Measurements from ENCODE around the gene SLC4A9.

SLC4A9 gene

DNA sequence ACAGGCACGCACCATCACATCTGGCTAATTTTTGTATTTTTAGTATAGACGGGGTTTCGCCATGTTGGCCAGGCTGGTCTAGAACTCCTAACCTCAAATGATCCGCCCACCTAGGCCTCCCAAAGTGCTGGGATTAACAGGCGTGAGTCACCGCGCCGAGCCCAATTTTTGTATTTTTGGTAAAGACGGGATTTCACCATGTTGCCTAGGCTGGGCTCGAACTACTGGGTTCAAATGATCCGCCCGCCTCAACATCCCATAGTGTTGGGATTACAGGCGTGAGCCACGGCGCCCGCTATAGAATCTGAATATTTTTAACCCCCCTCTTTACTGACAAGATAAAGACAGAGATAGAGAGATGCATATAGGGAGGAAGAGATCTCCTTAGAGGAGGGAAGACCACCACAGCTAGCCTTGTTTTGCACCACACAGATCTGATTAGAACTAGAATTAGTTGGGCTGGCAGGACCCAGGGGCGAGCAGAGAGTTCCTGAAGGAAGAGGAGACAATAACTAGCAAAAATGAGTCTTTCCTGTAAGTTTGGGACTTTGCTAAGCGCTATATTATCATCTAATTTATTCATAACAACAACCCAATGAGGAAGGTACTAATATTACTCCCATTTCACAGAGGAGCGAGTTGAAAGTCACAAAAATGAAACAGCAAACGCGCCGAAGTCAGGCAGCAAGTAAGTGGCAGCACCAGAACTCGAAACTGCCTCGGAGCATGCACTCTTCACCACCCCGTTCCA is 40.2 kb downstream of the SLC4A9 start:
- Histone ChIP-seq H3K36me3 (ENCODE audit: control insufficient read depth in 2 of 2, insufficient read depth in 1 of 2, low read length in 2 of 2) (peaks cover 0 to 5% of the 10 kb centered on the region in 2 experiments), H3K27ac (ENCODE audit: extremely low read depth, low read depth, low read length) (peak overlapping the region; percentile 86), H3K9me3 (ENCODE audit: control insufficient read depth, insufficient read depth, low read depth, low read length) (no peaks in the 10 kb centered on the region), H3K4me3 (ENCODE audit: low read depth, low read length) (peak overlapping the region; percentile 58), H3K4me1 (ENCODE audit: control insufficient read depth, insufficient read depth, low read length) (peaks cover 8% of the 10 kb centered on the region; the same call in 1 of the 2 replicates)
- TF ChIP-seq ZNF121 (tag by site-specific recombination; IDR thresholded peaks at IDR 0.05) (peak; percentile 72; the same call in 1 of the 2 replicates), ZFHX2 (tag by site-specific recombination; conservative IDR thresholded peaks at IDR 0.05) (peak; percentile 74), ZNF670 (tag by site-specific recombination; IDR thresholded peaks at IDR 0.05; ENCODE audit: low read depth) (no peak), ZNF664 (tag by site-specific recombination; IDR thresholded peaks at IDR 0.05) (peak; percentile 93; the same call in 1 of the 2 replicates)
- TF ChIP-seq, protein P1, sequence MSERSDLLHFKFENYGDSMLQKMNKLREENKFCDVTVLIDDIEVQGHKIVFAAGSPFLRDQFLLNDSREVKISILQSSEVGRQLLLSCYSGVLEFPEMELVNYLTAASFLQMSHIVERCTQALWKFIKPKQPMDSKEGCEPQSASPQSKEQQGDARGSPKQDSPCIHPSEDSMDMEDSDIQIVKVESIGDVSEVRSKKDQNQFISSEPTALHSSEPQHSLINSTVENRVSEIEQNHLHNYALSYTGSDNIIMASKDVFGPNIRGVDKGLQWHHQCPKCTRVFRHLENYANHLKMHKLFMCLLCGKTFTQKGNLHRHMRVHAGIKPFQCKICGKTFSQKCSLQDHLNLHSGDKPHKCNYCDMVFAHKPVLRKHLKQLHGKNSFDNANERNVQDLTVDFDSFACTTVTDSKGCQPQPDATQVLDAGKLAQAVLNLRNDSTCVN (tag by site-specific recombination; optimal IDR thresholded peaks at IDR 0.05): no peak
- TF ChIP-seq, protein P2, sequence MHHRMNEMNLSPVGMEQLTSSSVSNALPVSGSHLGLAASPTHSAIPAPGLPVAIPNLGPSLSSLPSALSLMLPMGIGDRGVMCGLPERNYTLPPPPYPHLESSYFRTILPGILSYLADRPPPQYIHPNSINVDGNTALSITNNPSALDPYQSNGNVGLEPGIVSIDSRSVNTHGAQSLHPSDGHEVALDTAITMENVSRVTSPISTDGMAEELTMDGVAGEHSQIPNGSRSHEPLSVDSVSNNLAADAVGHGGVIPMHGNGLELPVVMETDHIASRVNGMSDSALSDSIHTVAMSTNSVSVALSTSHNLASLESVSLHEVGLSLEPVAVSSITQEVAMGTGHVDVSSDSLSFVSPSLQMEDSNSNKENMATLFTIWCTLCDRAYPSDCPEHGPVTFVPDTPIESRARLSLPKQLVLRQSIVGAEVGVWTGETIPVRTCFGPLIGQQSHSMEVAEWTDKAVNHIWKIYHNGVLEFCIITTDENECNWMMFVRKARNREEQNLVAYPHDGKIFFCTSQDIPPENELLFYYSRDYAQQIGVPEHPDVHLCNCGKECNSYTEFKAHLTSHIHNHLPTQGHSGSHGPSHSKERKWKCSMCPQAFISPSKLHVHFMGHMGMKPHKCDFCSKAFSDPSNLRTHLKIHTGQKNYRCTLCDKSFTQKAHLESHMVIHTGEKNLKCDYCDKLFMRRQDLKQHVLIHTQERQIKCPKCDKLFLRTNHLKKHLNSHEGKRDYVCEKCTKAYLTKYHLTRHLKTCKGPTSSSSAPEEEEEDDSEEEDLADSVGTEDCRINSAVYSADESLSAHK (tag by site-specific recombination; IDR thresholded peaks at IDR 0.05): 0 out of 2 replicates have a peak, but pooled peaks have one; percentile 68
- CTCF ChIA-PET: interaction anchor here (1.1 kb wide), 1 partner anchor 37 kb away, joined by 3 read pairs; no protein-coding TSS in a partner anchor
- POLR2A ChIA-PET: interaction anchor here (0.7 to 2.7 kb wide), 14 partner anchors 12 to 326 kb away, joined by 3 to 13 read pairs (median 6); partner anchors contain the start of genes APBB3, HARS1, HARS2 and HBEGF

DNA sequence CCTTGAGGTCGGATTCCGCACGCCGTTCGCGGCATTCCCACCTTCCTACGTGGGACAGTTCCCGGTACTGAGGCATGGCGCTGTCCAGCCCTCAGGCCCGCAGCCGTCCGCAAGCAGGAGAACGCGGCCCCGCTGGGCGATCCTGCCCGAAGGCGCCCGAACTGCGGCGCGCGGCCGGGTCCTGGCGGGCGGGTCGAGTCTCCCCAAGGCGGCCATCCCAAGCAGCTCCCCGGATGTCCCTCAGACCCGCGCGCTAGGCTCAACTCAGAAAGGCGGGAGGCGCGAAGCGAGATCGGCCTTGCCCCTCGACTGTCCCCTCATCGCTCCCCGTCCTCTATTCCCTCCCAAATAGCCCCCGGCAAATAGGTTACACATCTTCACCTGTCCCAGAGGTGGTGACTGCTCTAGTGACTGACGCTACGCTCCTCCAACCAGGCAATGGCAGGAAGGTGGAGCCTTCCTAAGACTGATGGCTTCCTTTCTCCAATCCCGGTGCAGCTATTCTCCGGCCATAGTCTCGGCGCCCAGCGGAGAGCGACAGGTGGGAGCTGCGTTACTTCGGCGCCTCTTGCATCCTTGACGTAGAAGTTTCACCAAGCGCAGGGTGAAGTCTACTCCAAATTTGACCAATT is 40.9 kb downstream of the SLC4A9 start:
- no peaks in the 10 kb centered on the region for H3K9me3 ChIP-seq (ENCODE audit: control insufficient read depth, insufficient read depth, low read depth, low read length)
- ChIA-PET POLR2A (interaction anchor here (0.6 to 2.8 kb wide), 26 partner anchors 11 to 325 kb away, joined by 3 to 13 read pairs (median 4); partner anchors contain the start of genes APBB3, HARS1, HARS2 and HBEGF), CTCF (interaction anchor here (1.1 to 1.5 kb wide), 2 partner anchors 28 to 38 kb away, joined by 3 to 5 read pairs; no protein-coding TSS in a partner anchor)
- peaks cover 8% of the 10 kb centered on the region; the same call in 1 of the 2 replicates for H3K4me1 ChIP-seq (ENCODE audit: control insufficient read depth, insufficient read depth, low read length)
- peak overlapping the region; percentile 58 for H3K4me3 ChIP-seq (ENCODE audit: low read depth, low read length)
- H3K27ac ChIP-seq (ENCODE audit: extremely low read depth, low read depth, low read length): peak overlapping the region; percentile 86
- H3K36me3 ChIP-seq (ENCODE audit: control insufficient read depth in 2 of 2, insufficient read depth in 1 of 2, low read length in 2 of 2): peaks cover 4 to 5% of the 10 kb centered on the region in 2 experiments
- TF ChIP-seq ZNF791 (tag by site-specific recombination; IDR thresholded peaks at IDR 0.05): no peak
- TF ChIP-seq, protein P3, sequence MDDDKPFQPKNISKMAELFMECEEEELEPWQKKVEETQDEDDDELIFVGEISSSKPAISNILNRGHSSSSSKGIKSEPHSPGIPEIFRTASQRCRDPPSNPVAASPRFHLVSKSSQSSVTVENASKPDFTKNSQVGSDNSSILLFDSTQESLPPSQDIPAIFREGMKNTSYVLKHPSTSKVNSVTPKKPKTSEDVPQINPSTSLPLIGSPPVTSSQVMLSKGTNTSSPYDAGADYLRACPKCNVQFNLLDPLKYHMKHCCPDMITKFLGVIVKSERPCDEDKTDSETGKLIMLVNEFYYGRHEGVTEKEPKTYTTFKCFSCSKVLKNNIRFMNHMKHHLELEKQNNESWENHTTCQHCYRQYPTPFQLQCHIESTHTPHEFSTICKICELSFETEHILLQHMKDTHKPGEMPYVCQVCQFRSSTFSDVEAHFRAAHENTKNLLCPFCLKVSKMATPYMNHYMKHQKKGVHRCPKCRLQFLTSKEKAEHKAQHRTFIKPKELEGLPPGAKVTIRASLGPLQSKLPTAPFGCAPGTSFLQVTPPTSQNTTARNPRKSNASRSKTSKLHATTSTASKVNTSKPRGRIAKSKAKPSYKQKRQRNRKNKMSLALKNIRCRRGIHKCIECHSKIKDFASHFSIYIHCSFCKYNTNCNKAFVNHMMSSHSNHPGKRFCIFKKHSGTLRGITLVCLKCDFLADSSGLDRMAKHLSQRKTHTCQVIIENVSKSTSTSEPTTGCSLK (tag by site-specific recombination; IDR thresholded peaks at IDR 0.05): no peak
- TF ChIP-seq ZNF529 (tag by site-specific recombination; IDR thresholded peaks at IDR 0.05; ENCODE audit: insufficient replicate concordance): no peak
- TF ChIP-seq ZBTB17 (tag by site-specific recombination; IDR thresholded peaks at IDR 0.05): peak; percentile 82
- no peak for TF ChIP-seq ZNF664 (tag by site-specific recombination; IDR thresholded peaks at IDR 0.05)
- peak; percentile 68; the same call in 1 of the 2 replicates for TF ChIP-seq ZSCAN30 (tag by site-specific recombination; IDR thresholded peaks at IDR 0.05)
- TF ChIP-seq, protein P4, sequence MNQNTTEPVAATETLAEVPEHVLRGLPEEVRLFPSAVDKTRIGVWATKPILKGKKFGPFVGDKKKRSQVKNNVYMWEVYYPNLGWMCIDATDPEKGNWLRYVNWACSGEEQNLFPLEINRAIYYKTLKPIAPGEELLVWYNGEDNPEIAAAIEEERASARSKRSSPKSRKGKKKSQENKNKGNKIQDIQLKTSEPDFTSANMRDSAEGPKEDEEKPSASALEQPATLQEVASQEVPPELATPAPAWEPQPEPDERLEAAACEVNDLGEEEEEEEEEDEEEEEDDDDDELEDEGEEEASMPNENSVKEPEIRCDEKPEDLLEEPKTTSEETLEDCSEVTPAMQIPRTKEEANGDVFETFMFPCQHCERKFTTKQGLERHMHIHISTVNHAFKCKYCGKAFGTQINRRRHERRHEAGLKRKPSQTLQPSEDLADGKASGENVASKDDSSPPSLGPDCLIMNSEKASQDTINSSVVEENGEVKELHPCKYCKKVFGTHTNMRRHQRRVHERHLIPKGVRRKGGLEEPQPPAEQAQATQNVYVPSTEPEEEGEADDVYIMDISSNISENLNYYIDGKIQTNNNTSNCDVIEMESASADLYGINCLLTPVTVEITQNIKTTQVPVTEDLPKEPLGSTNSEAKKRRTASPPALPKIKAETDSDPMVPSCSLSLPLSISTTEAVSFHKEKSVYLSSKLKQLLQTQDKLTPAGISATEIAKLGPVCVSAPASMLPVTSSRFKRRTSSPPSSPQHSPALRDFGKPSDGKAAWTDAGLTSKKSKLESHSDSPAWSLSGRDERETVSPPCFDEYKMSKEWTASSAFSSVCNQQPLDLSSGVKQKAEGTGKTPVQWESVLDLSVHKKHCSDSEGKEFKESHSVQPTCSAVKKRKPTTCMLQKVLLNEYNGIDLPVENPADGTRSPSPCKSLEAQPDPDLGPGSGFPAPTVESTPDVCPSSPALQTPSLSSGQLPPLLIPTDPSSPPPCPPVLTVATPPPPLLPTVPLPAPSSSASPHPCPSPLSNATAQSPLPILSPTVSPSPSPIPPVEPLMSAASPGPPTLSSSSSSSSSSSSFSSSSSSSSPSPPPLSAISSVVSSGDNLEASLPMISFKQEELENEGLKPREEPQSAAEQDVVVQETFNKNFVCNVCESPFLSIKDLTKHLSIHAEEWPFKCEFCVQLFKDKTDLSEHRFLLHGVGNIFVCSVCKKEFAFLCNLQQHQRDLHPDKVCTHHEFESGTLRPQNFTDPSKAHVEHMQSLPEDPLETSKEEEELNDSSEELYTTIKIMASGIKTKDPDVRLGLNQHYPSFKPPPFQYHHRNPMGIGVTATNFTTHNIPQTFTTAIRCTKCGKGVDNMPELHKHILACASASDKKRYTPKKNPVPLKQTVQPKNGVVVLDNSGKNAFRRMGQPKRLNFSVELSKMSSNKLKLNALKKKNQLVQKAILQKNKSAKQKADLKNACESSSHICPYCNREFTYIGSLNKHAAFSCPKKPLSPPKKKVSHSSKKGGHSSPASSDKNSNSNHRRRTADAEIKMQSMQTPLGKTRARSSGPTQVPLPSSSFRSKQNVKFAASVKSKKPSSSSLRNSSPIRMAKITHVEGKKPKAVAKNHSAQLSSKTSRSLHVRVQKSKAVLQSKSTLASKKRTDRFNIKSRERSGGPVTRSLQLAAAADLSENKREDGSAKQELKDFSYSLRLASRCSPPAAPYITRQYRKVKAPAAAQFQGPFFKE (tag by site-specific recombination; IDR thresholded peaks at IDR 0.05; ENCODE audit: borderline replicate concordance): no peak
- peak; percentile 91 for TF ChIP-seq ZNF335 (tag by site-specific recombination; conservative IDR thresholded peaks at IDR 0.05)
- TF ChIP-seq ZNF223 (tag by site-specific recombination; IDR thresholded peaks at IDR 0.05): no peak
- no peak; the same call in 1 of the 2 replicates for TF ChIP-seq TRIM28 (IDR thresholded peaks at IDR 0.05; ENCODE audit: borderline replicate concordance, low read length)
- TF ChIP-seq ZNF2 (tag by site-specific recombination; IDR thresholded peaks at IDR 0.05): peak; percentile 86
- TF ChIP-seq ZNF521 (tag by site-specific recombination; IDR thresholded peaks at IDR 0.05): no peak
- TF ChIP-seq ZXDB (tag by site-specific recombination; IDR thresholded peaks at IDR 0.05): peak; percentile 50; the same call in 1 of the 2 replicates
- TF ChIP-seq ZNF843 (tag by site-specific recombination; IDR thresholded peaks at IDR 0.05): peak; percentile 61; the same call in 1 of the 2 replicates
- TF ChIP-seq ZFP69B (tag by site-specific recombination; IDR thresholded peaks at IDR 0.05): peak; percentile 68
